ENCODE data around the gene TMEM165. TPM values are rescaled to one million over a fixed set of nuclear protein-coding genes. Genes with fewer than 3 reads are reported as not detected.
A peak's percentile ranks its signal among the peaks of the same experiment; 100 is the strongest.

Gene TMEM165
- total RNA-seq, 1 experiment from 2014 or later, result 119 TPM

DNA sequence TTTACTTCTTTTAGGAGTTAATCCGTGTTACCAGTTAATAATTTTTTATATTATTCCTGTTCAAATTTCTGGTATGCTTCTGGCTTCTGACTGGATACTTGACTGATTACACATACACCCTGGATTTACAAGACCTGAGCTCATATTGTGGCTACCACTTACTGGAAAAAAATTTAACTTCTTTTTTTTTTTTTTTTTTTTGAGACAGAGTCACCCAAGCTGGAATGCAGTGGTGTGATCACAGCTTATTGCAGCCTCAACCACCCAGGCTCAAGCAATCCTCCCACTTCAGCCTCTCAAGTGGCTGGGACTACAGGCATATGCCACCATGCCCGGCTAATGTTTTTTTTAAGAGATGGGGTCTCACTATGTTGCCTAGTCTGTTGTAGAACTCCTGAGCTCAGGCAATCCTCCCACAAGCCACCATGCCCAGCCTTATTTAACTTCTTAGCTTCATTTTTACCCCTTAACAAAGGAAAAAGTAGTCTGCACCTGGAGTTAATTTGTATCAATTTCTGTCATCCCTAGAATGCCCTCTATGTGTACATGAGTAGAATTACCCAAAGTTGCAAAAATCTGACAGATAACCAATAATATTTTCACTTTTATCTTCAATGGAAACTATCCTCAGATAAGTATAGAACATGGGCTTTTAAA, 50.3 kb downstream of the TMEM165 start:
- Mint-ChIP-seq H3K36me3 (ENCODE audit: insufficient read depth, unreplicated experiment) (peaks cover 75% of the 10 kb centered on the region), H3K27me3 (ENCODE audit: insufficient read depth, unreplicated experiment) (no peaks in the 10 kb centered on the region), H3K4me1 (ENCODE audit: insufficient read depth, unreplicated experiment) (peaks cover 6% of the 10 kb centered on the region), H3K4me3 (ENCODE audit: unreplicated experiment) (no peak overlapping the region), H3K27ac (ENCODE audit: low read depth, unreplicated experiment) (no peak overlapping the region), H3K9me3 (ENCODE audit: unreplicated experiment) (no peaks in the 10 kb centered on the region)
- BruUV-seq (replicated peaks), result no TSS peak
- CTCF ChIA-PET, result interaction anchor here (0.5 to 3.8 kb wide), 25 partner anchors 9 to 451 kb away, joined by 3 to 32 read pairs (median 5); partner anchors contain the start of genes NMU and SRD5A3
- no peak for DNase-seq (ENCODE audit: unreplicated experiment)
- TF ChIP-seq, protein P1, sequence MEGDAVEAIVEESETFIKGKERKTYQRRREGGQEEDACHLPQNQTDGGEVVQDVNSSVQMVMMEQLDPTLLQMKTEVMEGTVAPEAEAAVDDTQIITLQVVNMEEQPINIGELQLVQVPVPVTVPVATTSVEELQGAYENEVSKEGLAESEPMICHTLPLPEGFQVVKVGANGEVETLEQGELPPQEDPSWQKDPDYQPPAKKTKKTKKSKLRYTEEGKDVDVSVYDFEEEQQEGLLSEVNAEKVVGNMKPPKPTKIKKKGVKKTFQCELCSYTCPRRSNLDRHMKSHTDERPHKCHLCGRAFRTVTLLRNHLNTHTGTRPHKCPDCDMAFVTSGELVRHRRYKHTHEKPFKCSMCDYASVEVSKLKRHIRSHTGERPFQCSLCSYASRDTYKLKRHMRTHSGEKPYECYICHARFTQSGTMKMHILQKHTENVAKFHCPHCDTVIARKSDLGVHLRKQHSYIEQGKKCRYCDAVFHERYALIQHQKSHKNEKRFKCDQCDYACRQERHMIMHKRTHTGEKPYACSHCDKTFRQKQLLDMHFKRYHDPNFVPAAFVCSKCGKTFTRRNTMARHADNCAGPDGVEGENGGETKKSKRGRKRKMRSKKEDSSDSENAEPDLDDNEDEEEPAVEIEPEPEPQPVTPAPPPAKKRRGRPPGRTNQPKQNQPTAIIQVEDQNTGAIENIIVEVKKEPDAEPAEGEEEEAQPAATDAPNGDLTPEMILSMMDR (IDR thresholded peaks at IDR 0.05; ENCODE audit: unreplicated experiment), result no peak
- intact Hi-C loops (cut with micrococcal nuclease), result loop anchor here (1.0 to 2.0 kb wide), 5 partner anchors 101 to 421 kb away; partner anchors contain the start of genes CLOCK and NMU
- POLR2A ChIA-PET, result interaction anchor here (1.1 kb wide), 1 partner anchor 100 kb away, joined by 4 read pairs; no protein-coding TSS in a partner anchor

DNA sequence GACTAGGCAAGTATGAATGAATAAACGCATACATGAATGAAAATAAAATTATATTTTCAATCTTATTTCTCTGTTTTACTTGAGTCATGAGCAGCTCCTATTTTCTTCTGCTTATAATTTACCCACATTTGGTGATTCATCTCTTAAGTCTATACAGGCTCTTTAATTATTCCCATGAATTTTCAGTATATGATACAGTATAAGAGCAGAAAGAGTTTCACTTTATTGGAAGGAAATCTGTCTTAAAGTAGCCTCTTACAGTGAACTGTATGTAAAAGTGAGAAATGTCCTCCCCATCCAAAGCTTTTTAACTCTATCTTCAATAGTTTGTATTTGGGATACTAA, 50.8 kb downstream of the TMEM165 start:
- no TSS peak for BruUV-seq (replicated peaks)
- intact Hi-C loops (cut with micrococcal nuclease), result no loop called here
- H3K27ac Mint-ChIP-seq (ENCODE audit: low read depth, unreplicated experiment), result no peak overlapping the region
- DNase-seq (ENCODE audit: unreplicated experiment), result no peak
- H3K9me3 Mint-ChIP-seq (ENCODE audit: unreplicated experiment), result no peaks in the 10 kb centered on the region
- peaks cover 73% of the 10 kb centered on the region for H3K36me3 Mint-ChIP-seq (ENCODE audit: insufficient read depth, unreplicated experiment)
- POLR2A ChIA-PET, result no interaction called here
- TF ChIP-seq, protein P1 (IDR thresholded peaks at IDR 0.05; ENCODE audit: unreplicated experiment), result no peak
- CTCF ChIA-PET, result interaction anchor here (0.6 to 3.8 kb wide), 14 partner anchors 9 to 1525 kb away, joined by 3 to 32 read pairs (median 5); partner anchors contain the start of genes NMU and SRD5A3
- H3K27me3 Mint-ChIP-seq (ENCODE audit: insufficient read depth, unreplicated experiment), result no peaks in the 10 kb centered on the region
- no peak overlapping the region for H3K4me3 Mint-ChIP-seq (ENCODE audit: unreplicated experiment)
- H3K4me1 Mint-ChIP-seq (ENCODE audit: insufficient read depth, unreplicated experiment), result peaks cover 6% of the 10 kb centered on the region

DNA sequence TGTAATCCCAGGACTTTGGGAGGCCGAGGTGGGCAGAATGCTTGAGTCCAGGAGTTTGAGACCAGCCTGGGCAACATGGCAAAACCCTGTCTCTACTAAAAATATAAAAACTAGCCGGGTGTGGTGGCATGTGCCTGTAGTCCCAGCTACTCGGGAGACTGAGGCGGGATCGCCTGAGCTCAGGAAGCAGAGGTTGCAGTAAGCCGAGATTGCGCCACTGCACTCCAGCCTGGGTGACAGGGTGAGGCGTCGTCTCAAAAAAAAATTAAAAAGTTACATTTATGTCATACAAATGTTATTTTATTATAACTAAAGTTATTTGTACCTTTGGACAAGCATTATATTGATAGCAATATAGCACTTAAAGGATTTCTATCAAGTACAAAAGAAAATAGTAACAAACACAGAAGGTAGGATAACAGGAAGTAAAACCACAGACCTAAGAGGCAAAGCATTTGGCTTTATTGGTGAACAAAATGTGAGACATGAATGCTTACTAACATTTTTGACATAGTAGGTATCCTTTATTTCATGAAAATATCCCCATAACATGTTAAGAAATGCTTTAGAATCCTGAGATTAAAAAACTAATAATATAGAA, 51.5 kb downstream of the TMEM165 start:
- POLR2A ChIA-PET, result interaction anchor here (0.7 to 2.5 kb wide), 2 partner anchors 98 to 101 kb away, joined by 3 to 6 read pairs; partner anchors contain the start of gene SRD5A3
- no peaks in the 10 kb centered on the region for H3K9me3 Mint-ChIP-seq (ENCODE audit: unreplicated experiment)
- peaks cover 74% of the 10 kb centered on the region for H3K36me3 Mint-ChIP-seq (ENCODE audit: insufficient read depth, unreplicated experiment)
- TF ChIP-seq, protein P1 (IDR thresholded peaks at IDR 0.05; ENCODE audit: unreplicated experiment), result no peak
- no TSS peak for BruUV-seq (replicated peaks)
- H3K27ac Mint-ChIP-seq (ENCODE audit: low read depth, unreplicated experiment), result no peak overlapping the region
- DNase-seq (ENCODE audit: unreplicated experiment), result no peak
- peaks cover 6% of the 10 kb centered on the region for H3K4me1 Mint-ChIP-seq (ENCODE audit: insufficient read depth, unreplicated experiment)
- H3K4me3 Mint-ChIP-seq (ENCODE audit: unreplicated experiment), result no peak overlapping the region
- H3K27me3 Mint-ChIP-seq (ENCODE audit: insufficient read depth, unreplicated experiment), result no peaks in the 10 kb centered on the region
- CTCF ChIA-PET, result interaction anchor here (0.6 to 3.8 kb wide), 7 partner anchors 10 to 1526 kb away, joined by 3 to 22 read pairs (median 4); partner anchors contain the start of gene SRD5A3
- intact Hi-C loops (cut with micrococcal nuclease), result no loop called here

DNA sequence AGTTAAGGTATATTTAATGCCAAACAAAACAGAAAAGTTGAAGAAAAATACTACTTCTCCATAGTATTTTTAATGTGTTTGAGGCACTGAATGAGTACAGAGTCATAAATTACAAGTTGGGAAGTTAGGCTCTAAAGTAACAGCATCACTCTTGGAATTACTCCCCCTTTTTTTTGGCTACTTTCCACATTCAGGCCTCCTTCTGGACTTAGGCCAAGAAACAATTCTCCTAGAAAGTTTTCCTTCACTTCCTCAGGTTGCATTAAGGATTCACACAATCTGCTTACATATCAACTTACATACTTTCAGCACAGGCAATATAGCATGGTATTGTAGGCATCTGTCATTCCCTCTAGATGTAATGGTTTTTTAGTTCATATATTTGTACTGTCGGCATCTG, 52.1 kb downstream of the TMEM165 start:
- intact Hi-C loops (cut with micrococcal nuclease), result no loop called here
- peak; percentile 46 for DNase-seq (ENCODE audit: unreplicated experiment)

More for the DNA sequence above, 52.1 kb downstream of the TMEM165 start:
- Mint-ChIP-seq H3K27ac (ENCODE audit: low read depth, unreplicated experiment) (no peak overlapping the region), H3K9me3 (ENCODE audit: unreplicated experiment) (no peaks in the 10 kb centered on the region), H3K27me3 (ENCODE audit: insufficient read depth, unreplicated experiment) (no peaks in the 10 kb centered on the region), H3K4me1 (ENCODE audit: insufficient read depth, unreplicated experiment) (peaks cover 6% of the 10 kb centered on the region), H3K36me3 (ENCODE audit: insufficient read depth, unreplicated experiment) (peaks cover 70% of the 10 kb centered on the region), H3K4me3 (ENCODE audit: unreplicated experiment) (no peak overlapping the region)
- BruUV-seq (replicated peaks), result no TSS peak
- ChIA-PET CTCF (interaction anchor here (1.4 to 3.8 kb wide), 4 partner anchors 10 to 290 kb away, joined by 3 to 22 read pairs (median 8); no protein-coding TSS in a partner anchor), POLR2A (interaction anchor here (0.7 to 2.5 kb wide), 5 partner anchors 11 to 476 kb away, joined by 3 to 6 read pairs (median 3); partner anchors contain the start of gene SRD5A3)
- TF ChIP-seq, protein P1 (IDR thresholded peaks at IDR 0.05; ENCODE audit: unreplicated experiment), result no peak
